ENCODE data around the gene VPS29. TPM values are rescaled to one million over a fixed set of nuclear protein-coding genes. Genes with fewer than 3 reads are reported as not detected.
"Not testable (repeated sequence)": the region's sequence is repeated elsewhere in the genome, so short reads cannot be mapped to it uniquely, and the experiment has no call there.

VPS29 gene
- total and polyA plus RNA-seq, 2 donors (not counting 1 experiment from before 2014, with no cell fraction given), result 115 to 118 TPM

DNA sequence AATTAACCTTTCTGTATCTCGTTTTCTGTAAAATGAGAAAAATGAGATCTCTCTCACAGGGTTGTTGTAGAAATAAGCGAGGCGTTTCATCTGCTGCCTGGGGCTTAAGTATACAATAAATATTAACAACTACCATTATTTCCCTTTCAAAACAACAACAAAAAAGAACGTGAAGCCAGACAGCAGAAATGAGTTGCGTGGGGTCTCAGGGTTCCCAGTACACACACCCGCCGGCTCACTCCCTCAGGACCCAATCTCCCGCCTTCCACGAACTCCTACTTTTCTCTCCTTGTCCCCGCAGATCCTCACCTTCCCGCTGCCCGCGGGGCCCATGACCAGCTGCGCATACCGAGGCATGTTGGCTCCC, 34.1 kb downstream of the VPS29 start:
- Mint-ChIP-seq H3K4me3 (peak overlapping the region; percentile 100), H3K27me3 (no peaks in the 10 kb centered on the region), H3K4me1 (peaks cover 42% of the 10 kb centered on the region), H3K27ac (peak overlapping the region; percentile 98), H3K9me3 (ENCODE audit: insufficient read depth) (no peaks in the 10 kb centered on the region)
- Histone ChIP-seq H2AFZ (ENCODE audit: insufficient read depth, low read depth, low read length, poor library complexity, severe bottlenecking) (peak overlapping the region; percentile 100), H3K27me3 (replicated peaks in 1 of 4; ENCODE audit: control extremely low read depth in 1 of 4, control insufficient read depth in 3 of 4, insufficient read depth in 4 of 4, low read length in 3 of 4) (no peaks in the 10 kb centered on the region), H3K79me2 (ENCODE audit: control insufficient read depth, insufficient read depth, low read length) (peaks cover 87% of the 10 kb centered on the region), H3K4me2 (replicated peaks; ENCODE audit: low read depth, low read length, poor library complexity, severe bottlenecking) (peak overlapping the region; percentile 100), H3K36me3 (replicated peaks in 1 of 2; ENCODE audit: control extremely low read depth in 1 of 2, control insufficient read depth in 1 of 2, extremely low read depth in 1 of 2, insufficient read depth in 2 of 2, low read length in 1 of 2) (peaks cover 0 to 18% of the 10 kb centered on the region in 2 experiments), H4K20me1 (ENCODE audit: control insufficient read depth, insufficient read depth, low read length, poor library complexity, severe bottlenecking) (peaks cover 5% of the 10 kb centered on the region), H3K9ac (ENCODE audit: low read length) (peak overlapping the region; percentile 97), H3K27ac (ENCODE audit: low read length in 2 of 2) (peak overlapping the region; percentile 13 to 79), H3K9me3 (ENCODE audit: control extremely low read depth in 1 of 3, control insufficient read depth in 2 of 3, insufficient read depth in 1 of 3, low read length in 2 of 3) (no peaks in the 10 kb centered on the region), H3K4me1 (ENCODE audit: control insufficient read depth in 2 of 2, insufficient read depth in 2 of 2, low read length in 2 of 2) (peaks cover 22 to 24% of the 10 kb centered on the region in 2 donors), H3K4me3 (ENCODE audit: control extremely low read depth in 1 of 5, extremely low read depth in 1 of 5, insufficient read depth in 1 of 5, low read depth in 2 of 5, low read length in 4 of 5) (peak overlapping the region; percentile 72 to 100 (median 95))
- intact Hi-C loops (cut with micrococcal nuclease), result loop anchor here (1.0 kb wide), 7 partner anchors 11 to 420 kb away; partner anchors contain the start of genes ARPC3, RAD9B and VPS29
- no peak for TF ChIP-seq EZH2 (IDR thresholded peaks at IDR 0.05; ENCODE audit: borderline replicate concordance, insufficient read depth, low read depth, low read length, poor library complexity, severe bottlenecking)
- TF ChIP-seq, protein P1, sequence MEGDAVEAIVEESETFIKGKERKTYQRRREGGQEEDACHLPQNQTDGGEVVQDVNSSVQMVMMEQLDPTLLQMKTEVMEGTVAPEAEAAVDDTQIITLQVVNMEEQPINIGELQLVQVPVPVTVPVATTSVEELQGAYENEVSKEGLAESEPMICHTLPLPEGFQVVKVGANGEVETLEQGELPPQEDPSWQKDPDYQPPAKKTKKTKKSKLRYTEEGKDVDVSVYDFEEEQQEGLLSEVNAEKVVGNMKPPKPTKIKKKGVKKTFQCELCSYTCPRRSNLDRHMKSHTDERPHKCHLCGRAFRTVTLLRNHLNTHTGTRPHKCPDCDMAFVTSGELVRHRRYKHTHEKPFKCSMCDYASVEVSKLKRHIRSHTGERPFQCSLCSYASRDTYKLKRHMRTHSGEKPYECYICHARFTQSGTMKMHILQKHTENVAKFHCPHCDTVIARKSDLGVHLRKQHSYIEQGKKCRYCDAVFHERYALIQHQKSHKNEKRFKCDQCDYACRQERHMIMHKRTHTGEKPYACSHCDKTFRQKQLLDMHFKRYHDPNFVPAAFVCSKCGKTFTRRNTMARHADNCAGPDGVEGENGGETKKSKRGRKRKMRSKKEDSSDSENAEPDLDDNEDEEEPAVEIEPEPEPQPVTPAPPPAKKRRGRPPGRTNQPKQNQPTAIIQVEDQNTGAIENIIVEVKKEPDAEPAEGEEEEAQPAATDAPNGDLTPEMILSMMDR (IDR thresholded peaks at IDR 0.05), result no peak
- CTCF ChIA-PET, result interaction anchor here (0.8 to 8.4 kb wide), 20 partner anchors 9 to 444 kb away, joined by 3 to 174 read pairs (median 8); partner anchors contain the start of genes ARPC3, RAD9B, TCTN1 and VPS29
- no peak for ATAC-seq (ENCODE audit: low read depth)
- 0% methylated on average over 12 of the region's 15 CpGs for WGBS (ENCODE audit: insufficient coverage)
- DNase-seq, result no peak
- POLR2A ChIA-PET, result interaction anchor here (0.6 to 2.7 kb wide), 11 partner anchors 11 to 134 kb away, joined by 3 to 45 read pairs (median 6); partner anchors contain the start of genes ARPC3, RAD9B and VPS29

GRCh38 chr12:110466791-110467190, 35.1 kb downstream of the VPS29 start:
- 78% methylated on average over 4 of the region's 5 CpGs for WGBS (ENCODE audit: insufficient coverage)
- Histone ChIP-seq H3K9ac (ENCODE audit: low read length) (no peak overlapping the region), H3K27ac (ENCODE audit: low read length in 2 of 2) (peak overlapping the region in 1 of 2 donors; percentile 11), H3K9me3 (ENCODE audit: control extremely low read depth in 1 of 3, control insufficient read depth in 2 of 3, insufficient read depth in 1 of 3, low read length in 2 of 3) (no peaks in the 10 kb centered on the region), H3K4me3 (ENCODE audit: control extremely low read depth in 1 of 5, extremely low read depth in 1 of 5, insufficient read depth in 1 of 5, low read depth in 2 of 5, low read length in 4 of 5) (no peak overlapping the region), H3K27me3 (replicated peaks in 1 of 4; ENCODE audit: control extremely low read depth in 1 of 4, control insufficient read depth in 3 of 4, insufficient read depth in 4 of 4, low read length in 3 of 4) (no peaks in the 10 kb centered on the region), H3K36me3 (replicated peaks in 1 of 2; ENCODE audit: control extremely low read depth in 1 of 2, control insufficient read depth in 1 of 2, extremely low read depth in 1 of 2, insufficient read depth in 2 of 2, low read length in 1 of 2) (peaks cover 1 to 18% of the 10 kb centered on the region in 2 experiments), H4K20me1 (ENCODE audit: control insufficient read depth, insufficient read depth, low read length, poor library complexity, severe bottlenecking) (peaks cover 5% of the 10 kb centered on the region), H3K4me2 (replicated peaks; ENCODE audit: low read depth, low read length, poor library complexity, severe bottlenecking) (peak overlapping the region; percentile 100), H3K4me1 (ENCODE audit: control insufficient read depth in 2 of 2, insufficient read depth in 2 of 2, low read length in 2 of 2) (peaks cover 22 to 24% of the 10 kb centered on the region in 2 donors), H3K79me2 (ENCODE audit: control insufficient read depth, insufficient read depth, low read length) (peaks cover 86% of the 10 kb centered on the region), H2AFZ (ENCODE audit: insufficient read depth, low read depth, low read length, poor library complexity, severe bottlenecking) (no peak overlapping the region)
- Mint-ChIP-seq H3K4me3 (peak overlapping the region; percentile 44), H3K9me3 (ENCODE audit: insufficient read depth) (no peaks in the 10 kb centered on the region), H3K4me1 (peaks cover 42% of the 10 kb centered on the region), H3K27ac (peak overlapping the region; percentile 53), H3K27me3 (no peaks in the 10 kb centered on the region)
- intact Hi-C loops (cut with micrococcal nuclease), result no loop called here
- ChIA-PET POLR2A (interaction anchor here (0.9 kb wide), 1 partner anchor 17 kb away, joined by 4 read pairs; the partner anchor contains the start of gene ARPC3), CTCF (interaction anchor here (6.2 to 8.4 kb wide), 2 partner anchors 13 to 135 kb away, joined by 80 to 174 read pairs; partner anchors contain the start of gene ARPC3)
- DNase-seq, result no peak
- ATAC-seq (ENCODE audit: low read depth), result no peak
- TF ChIP-seq, protein P1 (IDR thresholded peaks at IDR 0.05), result no peak
- TF ChIP-seq EZH2 (IDR thresholded peaks at IDR 0.05; ENCODE audit: borderline replicate concordance, insufficient read depth, low read depth, low read length, poor library complexity, severe bottlenecking), result no peak

DNA sequence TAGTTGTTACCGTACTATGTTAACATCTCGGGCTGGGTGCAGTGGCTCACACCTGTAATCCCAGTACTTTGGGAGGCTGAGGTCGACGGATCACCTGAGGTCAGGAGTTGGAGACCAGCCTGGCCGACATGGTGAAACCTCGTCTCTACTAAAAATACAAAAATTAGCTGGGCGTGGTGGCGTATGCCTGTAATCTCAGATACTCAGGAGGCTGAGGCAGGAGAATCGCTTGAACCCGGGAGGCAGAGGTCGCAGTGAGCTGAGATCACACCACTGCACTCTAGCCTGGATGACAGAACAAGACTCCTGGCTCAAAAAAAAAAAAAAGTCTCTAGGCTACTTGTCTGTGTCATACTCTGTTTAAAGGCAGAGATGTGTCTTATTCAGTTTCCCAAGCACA, 36.1 kb downstream of the VPS29 start:
- intact Hi-C loops (cut with micrococcal nuclease); H3K9me3 Mint-ChIP-seq (ENCODE audit: insufficient read depth); DNase-seq; H3K27ac Mint-ChIP-seq; H3K9me3 ChIP-seq (ENCODE audit: control extremely low read depth in 1 of 3, control insufficient read depth in 2 of 3, insufficient read depth in 1 of 3, low read length in 2 of 3); H3K4me3 ChIP-seq (ENCODE audit: control extremely low read depth in 1 of 5, extremely low read depth in 1 of 5, insufficient read depth in 1 of 5, low read depth in 2 of 5, low read length in 4 of 5); H3K9ac ChIP-seq (ENCODE audit: low read length); H3K27ac ChIP-seq (ENCODE audit: low read length in 2 of 2); H3K27me3 Mint-ChIP-seq; H2AFZ ChIP-seq (ENCODE audit: insufficient read depth, low read depth, low read length, poor library complexity, severe bottlenecking); H3K27me3 ChIP-seq (replicated peaks in 1 of 4; ENCODE audit: control extremely low read depth in 1 of 4, control insufficient read depth in 3 of 4, insufficient read depth in 4 of 4, low read length in 3 of 4); H4K20me1 ChIP-seq (ENCODE audit: control insufficient read depth, insufficient read depth, low read length, poor library complexity, severe bottlenecking); H3K4me3 Mint-ChIP-seq; ATAC-seq (ENCODE audit: low read depth); H3K4me2 ChIP-seq (replicated peaks; ENCODE audit: low read depth, low read length, poor library complexity, severe bottlenecking): not testable (repeated sequence)
- peaks cover 40% of the 10 kb centered on the region for H3K4me1 Mint-ChIP-seq
- CTCF ChIA-PET, result interaction anchor here (0.7 to 8.4 kb wide), 4 partner anchors 12 to 1349 kb away, joined by 3 to 174 read pairs (median 42); partner anchors contain the start of gene ARPC3
- WGBS (ENCODE audit: insufficient coverage), result 93% methylated on average over 7 of the region's 11 CpGs
- Histone ChIP-seq H3K36me3 (replicated peaks in 1 of 2; ENCODE audit: control extremely low read depth in 1 of 2, control insufficient read depth in 1 of 2, extremely low read depth in 1 of 2, insufficient read depth in 2 of 2, low read length in 1 of 2) (peaks cover 1 to 24% of the 10 kb centered on the region in 2 experiments), H3K79me2 (ENCODE audit: control insufficient read depth, insufficient read depth, low read length) (peaks cover 85% of the 10 kb centered on the region), H3K4me1 (ENCODE audit: control insufficient read depth in 2 of 2, insufficient read depth in 2 of 2, low read length in 2 of 2) (peaks cover 22 to 24% of the 10 kb centered on the region in 2 donors)
- POLR2A ChIA-PET, result interaction anchor here (0.6 to 0.9 kb wide), 3 partner anchors 16 to 776 kb away, joined by 4 read pairs; partner anchors contain the start of gene ARPC3

Measured in B cell (primary cell).